Sigmoid colon (tissue), 7 donors: ENCODE data around the gene PDE11A. TPM values are rescaled to one million over a fixed set of nuclear protein-coding genes. Genes with fewer than 3 reads are reported as not detected.

Experiments used
- DNase-seq: peaks from one replicate; pipeline ENCODE4 v3.0.0-alpha.2; 2019
- H3K27ac ChIP-seq, 4 donors: fragments of 200-600 bp; sonication (generic); one replicate each; pipeline ENCODE4 v1.5.1; 2016 to 2019; ENCODE audit warnings: mild to moderate bottlenecking in 1 of 4
- H3K27me3 ChIP-seq, 3 donors: fragments of 200-600 bp; sonication (generic); one replicate each; pipeline ENCODE4 v1.5.1; 2019; ENCODE audit warnings: mild to moderate bottlenecking in 1 of 3
- H3K36me3 ChIP-seq, 4 donors: fragments of 200-600 bp; sonication (generic); one replicate each; pipeline ENCODE4 v1.5.1; 2016 to 2019
- H3K4me1 ChIP-seq, 4 donors: fragments of 200-600 bp; sonication (generic); one replicate each; pipeline ENCODE4 v1.5.1; 2017 to 2019
- H3K4me3 ChIP-seq, 4 donors: fragments of 200-600 bp; sonication (generic); one replicate each; pipeline ENCODE4 v1.5.1; 2017 to 2019; ENCODE audit warnings: mild to moderate bottlenecking in 2 of 4, moderate library complexity in 1 of 4
- H3K9me3 ChIP-seq, 4 donors: fragments of 200-600 bp in 3 of 4; sonication (generic) in 3 of 4; one replicate each; pipeline versions ENCODE4 v1.5.1 to v1.6.1; 2013 to 2019
- EP300 ChIP-seq, 4 donors: sonication (generic); formaldehyde crosslinking; IDR thresholded peaks; one replicate each; pipeline ENCODE4 v1.6.1; 2017; ENCODE audit warnings: antibody characterized with exemption in 4 of 4
- POLR2A ChIP-seq, 2 donors: fragments of 450-650 bp; IDR thresholded peaks; one replicate each; pipeline ENCODE4 v1.6.1; 2016; ENCODE audit warnings: antibody characterized with exemption in 2 of 2, mild to moderate bottlenecking in 2 of 2, moderate library complexity in 2 of 2
- POLR2AphosphoS5 ChIP-seq, 4 donors: sonication (generic); formaldehyde crosslinking; IDR thresholded peaks; one replicate each; pipeline ENCODE4 v1.6.1; 2017; ENCODE audit warnings: antibody characterized with exemption in 4 of 4
- WGBS, 2 donors: extraction: QIAGEN DNeasy Blood & Tissue Kit; methylation state at CpG; one replicate each; pipeline ENCODE4 v1.1.7; 2013; 5-methylcytosine and 5-hydroxymethylcytosine counted together
- intact Hi-C: fragments of 100-400 bp; cut with DNase I; formaldehyde crosslinking; loops from one replicate; pipeline ENCODE4 v1.15.1; 2023
- polyA plus RNA-seq, 3 donors: library from polyadenylated mRNA; stranded (reverse); fragments of 200-250 nt; gene quantifications; one replicate each; pipeline ENCODE4 v1.2.3, GENCODE V29; 2013
- total RNA-seq, 4 donors: library from RNA; depleted of rRNA; stranded (reverse); fragments of >200 nt; gene quantifications; one replicate each; pipeline ENCODE4 v1.1.0, GENCODE V29; 2016
- TF ChIP-seq, protein P1 (sequence below), 4 experiments: fragments of 450-650 bp in 3 of 4; fragments of 200-600 bp in 1 of 4; IDR thresholded peaks; one replicate each; pipeline ENCODE4 v1.5.1; 2016 to 2019; ENCODE audit warnings: antibody characterized with exemption in 4 of 4, mild to moderate bottlenecking in 3 of 4, moderate library complexity in 2 of 4
- donor health status: healthy with polysubstance abuse.
- donor health status: Bipolar disorder and iron deficiency.
- donor health status: healthy.

Gene PDE11A
- total and polyA plus RNA-seq, 7 donors: 0.57 to 16.8 (median 4.3) TPM; not detected in 2

DNA sequence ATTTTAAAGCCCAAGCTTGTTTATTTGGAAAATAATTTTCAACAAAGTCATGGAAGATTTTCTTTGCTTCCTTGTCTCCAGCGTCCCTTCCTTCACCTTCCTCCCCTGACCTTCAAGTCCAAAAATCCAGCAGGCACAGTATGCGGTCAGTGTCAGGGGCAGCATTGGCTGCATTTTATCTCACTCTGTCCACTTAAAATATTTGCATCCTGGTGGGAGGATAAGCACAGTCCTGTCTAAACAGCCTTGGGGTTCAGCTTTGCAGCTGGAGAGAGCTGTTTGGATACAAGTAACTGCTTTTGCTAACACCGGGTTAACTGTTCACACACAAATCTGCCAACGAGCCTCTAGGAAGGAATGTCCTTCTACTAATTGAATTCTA, 318.1 kb downstream of the PDE11A start:
- H3K9me3 ChIP-seq: no peaks in the 10 kb centered on the region
- intact Hi-C loops: loop anchor here (5.0 to 10.0 kb wide), 3 partner anchors 260 to 587 kb away; no protein-coding TSS in a partner anchor
- no peak overlapping the region for H3K4me3 ChIP-seq
- DNase-seq: no peak
- peak overlapping the region in 3 of 4 donors; percentile 34 to 55 (median 37) for H3K27ac ChIP-seq
- 73 to 78% methylated on average over 4 of the region's 4 CpGs for WGBS, 2 donors
- H3K36me3 ChIP-seq: no peaks in the 10 kb centered on the region
- TF ChIP-seq POLR2AphosphoS5 (IDR thresholded peaks at IDR 0.05) (no peak), POLR2A (IDR thresholded peaks at IDR 0.05) (no peak), EP300 (IDR thresholded peaks at IDR 0.05) (no peak)
- TF ChIP-seq, protein P1, sequence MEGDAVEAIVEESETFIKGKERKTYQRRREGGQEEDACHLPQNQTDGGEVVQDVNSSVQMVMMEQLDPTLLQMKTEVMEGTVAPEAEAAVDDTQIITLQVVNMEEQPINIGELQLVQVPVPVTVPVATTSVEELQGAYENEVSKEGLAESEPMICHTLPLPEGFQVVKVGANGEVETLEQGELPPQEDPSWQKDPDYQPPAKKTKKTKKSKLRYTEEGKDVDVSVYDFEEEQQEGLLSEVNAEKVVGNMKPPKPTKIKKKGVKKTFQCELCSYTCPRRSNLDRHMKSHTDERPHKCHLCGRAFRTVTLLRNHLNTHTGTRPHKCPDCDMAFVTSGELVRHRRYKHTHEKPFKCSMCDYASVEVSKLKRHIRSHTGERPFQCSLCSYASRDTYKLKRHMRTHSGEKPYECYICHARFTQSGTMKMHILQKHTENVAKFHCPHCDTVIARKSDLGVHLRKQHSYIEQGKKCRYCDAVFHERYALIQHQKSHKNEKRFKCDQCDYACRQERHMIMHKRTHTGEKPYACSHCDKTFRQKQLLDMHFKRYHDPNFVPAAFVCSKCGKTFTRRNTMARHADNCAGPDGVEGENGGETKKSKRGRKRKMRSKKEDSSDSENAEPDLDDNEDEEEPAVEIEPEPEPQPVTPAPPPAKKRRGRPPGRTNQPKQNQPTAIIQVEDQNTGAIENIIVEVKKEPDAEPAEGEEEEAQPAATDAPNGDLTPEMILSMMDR (IDR thresholded peaks at IDR 0.05): no peak
- H3K4me1 ChIP-seq: peaks cover 0 to 31% (median 26%) of the 10 kb centered on the region in 4 donors
- H3K27me3 ChIP-seq: no peaks in the 10 kb centered on the region

DNA sequence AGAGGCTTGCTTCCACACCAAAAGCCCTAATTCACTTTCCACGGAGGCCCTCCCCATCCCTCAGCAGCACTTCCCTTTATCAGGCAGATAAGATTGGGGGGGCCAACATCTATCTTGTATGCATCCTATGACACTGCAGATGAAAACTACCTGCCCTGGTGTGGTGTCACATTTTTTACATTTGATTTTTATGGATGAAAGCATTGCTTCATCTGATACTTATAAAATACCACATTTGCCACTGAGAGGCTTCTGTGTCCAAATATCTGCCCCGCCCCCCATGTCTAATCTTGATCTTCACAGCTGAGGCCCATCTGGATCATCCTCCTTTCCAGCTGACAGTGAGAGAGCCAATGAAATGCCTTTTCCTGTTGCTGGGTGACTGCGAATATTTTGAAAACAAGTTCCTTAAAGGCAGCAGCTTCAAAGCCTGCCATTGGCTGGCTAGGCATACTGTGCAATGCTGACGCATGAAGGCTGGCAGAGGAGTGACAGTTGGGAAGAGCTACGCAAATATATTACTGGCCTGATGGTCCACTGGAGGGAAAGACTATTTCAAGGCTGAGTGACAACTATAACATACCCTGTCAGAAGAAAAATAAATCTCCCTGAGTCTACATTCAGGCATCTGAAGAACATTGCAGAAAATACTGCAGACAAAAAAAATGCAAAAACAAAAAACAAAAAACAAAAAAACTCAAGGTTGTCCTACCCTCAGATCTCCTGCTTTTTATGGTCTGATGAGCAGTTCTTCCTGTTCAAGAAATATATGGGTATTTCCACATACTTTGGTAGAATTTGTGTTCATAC, 318.7 kb downstream of the PDE11A start:
- peak; percentile 87 for DNase-seq
- H3K27me3 ChIP-seq: no peaks in the 10 kb centered on the region
- no peak overlapping the region for H3K4me3 ChIP-seq
- intact Hi-C loops: loop anchor here (5.0 to 10.0 kb wide), 3 partner anchors 259 to 587 kb away; no protein-coding TSS in a partner anchor
- peaks cover 0 to 30% (median 26%) of the 10 kb centered on the region in 4 donors for H3K4me1 ChIP-seq
- peak in 3 of 4 donors; percentile 35 to 87 (median 68) for TF ChIP-seq EP300 (IDR thresholded peaks at IDR 0.05)
- TF ChIP-seq, protein P1 (IDR thresholded peaks at IDR 0.05): no peak
- TF ChIP-seq POLR2AphosphoS5 (IDR thresholded peaks at IDR 0.05): peak in 3 of 4 donors; percentile 29 to 74 (median 35)
- WGBS, 2 donors: 45 to 50% methylated on average over 5 of the region's 5 CpGs
- no peaks in the 10 kb centered on the region for H3K36me3 ChIP-seq
- H3K9me3 ChIP-seq: no peaks in the 10 kb centered on the region
- H3K27ac ChIP-seq: peak overlapping the region; percentile 14 to 55 (median 41)

DNA sequence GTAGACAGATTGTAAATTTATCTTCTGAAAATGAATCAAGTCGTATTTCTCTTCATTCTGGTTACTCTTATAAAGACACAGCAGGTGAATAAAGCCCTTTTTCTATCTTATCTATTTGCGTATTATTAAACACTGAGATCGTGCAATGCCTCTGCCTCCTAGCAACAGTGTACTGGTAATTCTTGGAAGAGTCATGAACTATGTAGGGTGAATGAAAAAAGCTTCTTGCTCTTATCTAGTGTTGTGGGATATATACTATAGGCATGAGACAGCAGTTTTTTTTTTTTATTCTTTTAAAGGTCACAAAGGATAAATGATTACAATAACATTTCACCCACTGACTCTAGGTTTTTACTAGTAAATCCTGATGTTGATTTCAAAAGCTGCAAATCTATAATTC, 324.2 kb downstream of the PDE11A start:
- WGBS, 2 donors: 73 to 79% methylated on average over 3 of the region's 3 CpGs
- no peak for TF ChIP-seq POLR2A (IDR thresholded peaks at IDR 0.05)
- TF ChIP-seq, protein P1 (IDR thresholded peaks at IDR 0.05): no peak
- TF ChIP-seq EP300 (IDR thresholded peaks at IDR 0.05): no peak
- no peak for TF ChIP-seq POLR2AphosphoS5 (IDR thresholded peaks at IDR 0.05)

DNA sequence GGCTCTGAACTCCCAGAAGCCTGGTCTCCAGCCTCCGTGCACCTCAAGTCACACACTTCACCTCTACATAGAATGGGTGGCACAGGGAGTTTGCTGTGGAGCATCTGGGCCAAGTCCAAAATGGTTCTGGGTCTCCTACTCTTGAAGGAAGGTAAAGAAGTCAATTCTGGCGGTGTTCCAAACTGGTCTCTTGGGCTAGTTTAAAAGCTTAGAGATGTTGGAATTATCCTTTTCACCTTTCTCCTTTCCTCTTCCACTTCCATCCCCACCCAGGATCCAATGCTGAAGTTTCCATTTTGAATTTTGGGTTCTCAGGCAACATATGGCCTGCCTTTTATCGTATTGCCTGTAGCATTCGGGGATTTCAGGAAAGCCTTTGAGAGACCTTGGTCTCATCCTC, 325.2 kb downstream of the PDE11A start:
- Histone ChIP-seq H3K9me3 (no peaks in the 10 kb centered on the region), H3K27ac (no peak overlapping the region), H3K27me3 (no peaks in the 10 kb centered on the region), H3K36me3 (no peaks in the 10 kb centered on the region), H3K4me3 (no peak overlapping the region), H3K4me1 (peaks cover 0 to 5% (median 0%) of the 10 kb centered on the region in 4 donors)
- 91 to 92% methylated on average over 4 of the region's 4 CpGs for WGBS, 2 donors
- intact Hi-C loops: no loop called here
- TF ChIP-seq, protein P1 (IDR thresholded peaks at IDR 0.05): no peak
- TF ChIP-seq POLR2A (IDR thresholded peaks at IDR 0.05) (no peak), EP300 (IDR thresholded peaks at IDR 0.05) (no peak), POLR2AphosphoS5 (IDR thresholded peaks at IDR 0.05) (no peak)
- no peak for DNase-seq

More for the DNA sequence above, 324.2 kb downstream of the PDE11A start:
- Histone ChIP-seq H3K4me1 (peaks cover 0 to 12% (median 3%) of the 10 kb centered on the region in 4 donors), H3K4me3 (no peak overlapping the region), H3K9me3 (no peaks in the 10 kb centered on the region), H3K36me3 (no peaks in the 10 kb centered on the region), H3K27me3 (no peaks in the 10 kb centered on the region), H3K27ac (no peak overlapping the region)
- no peak for DNase-seq
- intact Hi-C loops: no loop called here
